ACC112 (cell line): ENCODE results near the gene EPHA1.

Experiments used
- H2AFZ ChIP-seq: fragments of 200-600 bp; sonication (generic); one replicate; pipeline ENCODE4 v1.6.0; 2017; ENCODE audit warnings: antibody characterized with exemption, low read length; ENCODE audit not compliant: unreplicated experiment
- H3K27ac ChIP-seq: fragments of 200-600 bp; sonication (generic); 2 replicates; pipeline ENCODE4 v1.5.1; 2014; ENCODE audit warnings: low read depth, mild to moderate bottlenecking, antibody characterized with exemption, low read length, moderate library complexity
- H3K27me3 ChIP-seq: fragments of 200-600 bp; sonication (generic); 2 replicates; pipeline ENCODE4 v1.6.1; 2014; ENCODE audit warnings: mild to moderate bottlenecking, antibody characterized with exemption, low read length, moderate library complexity, mixed read lengths; ENCODE audit not compliant: insufficient read depth
- H3K36me3 ChIP-seq: fragments of 200-600 bp; sonication (generic); 2 replicates; pipeline ENCODE4 v1.6.1; 2016; ENCODE audit warnings: mild to moderate bottlenecking, antibody characterized with exemption, low read length, moderate library complexity, mixed read lengths; ENCODE audit not compliant: insufficient read depth
- H3K4me1 ChIP-seq: fragments of 200-600 bp; sonication (generic); one replicate; pipeline ENCODE4 v1.6.1; 2016; ENCODE audit warnings: low read length, mixed read lengths; ENCODE audit not compliant: insufficient read depth, unreplicated experiment, control insufficient read depth
- H3K4me3 ChIP-seq: fragments of 200-600 bp; sonication (generic); 2 replicates; pipeline ENCODE4 v1.5.1; 2014; ENCODE audit warnings: mild to moderate bottlenecking, low read depth, low read length
- H3K79me2 ChIP-seq: fragments of 200-600 bp; sonication (generic); one replicate; pipeline ENCODE4 v1.6.0; 2016; ENCODE audit warnings: low read length; ENCODE audit not compliant: control insufficient read depth, unreplicated experiment, insufficient read depth

Gene EPHA1

GRCh38 chr7:143355450-143356385 is 52.9 kb downstream of the EPHA1 start:
- Histone ChIP-seq H3K4me1 (no peaks in the 10 kb centered on the region), H3K79me2 (no peaks in the 10 kb centered on the region), H3K4me3 (no peak overlapping the region), H3K27ac (no peak overlapping the region), H2AFZ (no peak overlapping the region), H3K36me3 (no peaks in the 10 kb centered on the region), H3K27me3 (peaks cover 15% of the 10 kb centered on the region)

GRCh38 chr7:143354965-143355364 is 53.7 kb downstream of the EPHA1 start:
- Histone ChIP-seq H3K79me2 (no peaks in the 10 kb centered on the region), H3K27ac (no peak overlapping the region), H2AFZ (no peak overlapping the region), H3K4me1 (no peaks in the 10 kb centered on the region), H3K36me3 (no peaks in the 10 kb centered on the region), H3K4me3 (no peak overlapping the region), H3K27me3 (peaks cover 13% of the 10 kb centered on the region; the same call in 1 of the 2 replicates)

GRCh38 chr7:143354376-143354775 is 54.3 kb downstream of the EPHA1 start:
- H3K4me1 ChIP-seq, result no peaks in the 10 kb centered on the region

GRCh38 chr7:143352531-143353002 is 56.1 kb downstream of the EPHA1 start:
- Histone ChIP-seq H3K4me1 (no peaks in the 10 kb centered on the region), H3K27me3 (peaks cover 22% of the 10 kb centered on the region), H2AFZ (no peak overlapping the region), H3K79me2 (no peaks in the 10 kb centered on the region), H3K36me3 (no peaks in the 10 kb centered on the region), H3K27ac (no peak overlapping the region), H3K4me3 (no peak overlapping the region)

More at GRCh38 chr7:143354376-143354775, 54.3 kb downstream of the EPHA1 start:
- H2AFZ ChIP-seq, result no peak overlapping the region
- H3K79me2 ChIP-seq, result no peaks in the 10 kb centered on the region
- H3K27me3 ChIP-seq, result peaks cover 13% of the 10 kb centered on the region
- H3K4me3 ChIP-seq, result no peak overlapping the region
- H3K36me3 ChIP-seq, result no peaks in the 10 kb centered on the region
- H3K27ac ChIP-seq, result no peak overlapping the region

GRCh38 chr7:143351574-143351973 is 57.1 kb downstream of the EPHA1 start:
- Histone ChIP-seq H3K4me3 (no peak overlapping the region), H3K4me1 (no peaks in the 10 kb centered on the region), H3K27ac (no peak overlapping the region), H3K79me2 (no peaks in the 10 kb centered on the region), H2AFZ (no peak overlapping the region), H3K27me3 (peaks cover 30% of the 10 kb centered on the region), H3K36me3 (no peaks in the 10 kb centered on the region)

- H3K27ac ChIP-seq, result no peak overlapping the region
- H3K4me1 ChIP-seq, result no peaks in the 10 kb centered on the region
- no peaks in the 10 kb centered on the region for H3K79me2 ChIP-seq
- H3K27me3 ChIP-seq, result peaks cover 34% of the 10 kb centered on the region
- no peaks in the 10 kb centered on the region for H3K36me3 ChIP-seq
- H2AFZ ChIP-seq, result no peak overlapping the region
- H3K4me3 ChIP-seq, result no peak overlapping the region
These were observed 57.6 kb downstream of the EPHA1 start for GRCh38 chr7:143351060-143351459.

GRCh38 chr7:143347950-143348349 is 60.7 kb downstream of the EPHA1 start:
- H3K79me2 ChIP-seq, result no peaks in the 10 kb centered on the region
- H3K36me3 ChIP-seq, result no peaks in the 10 kb centered on the region
- no peaks in the 10 kb centered on the region for H3K4me1 ChIP-seq
- H3K27ac ChIP-seq, result no peak overlapping the region
- H3K4me3 ChIP-seq, result no peak overlapping the region
- no peak overlapping the region for H2AFZ ChIP-seq
- H3K27me3 ChIP-seq, result peaks cover 48% of the 10 kb centered on the region

GRCh38 chr7:143346018-143346417 is 62.6 kb downstream of the EPHA1 start:
- no peak overlapping the region for H3K4me3 ChIP-seq
- H3K27ac ChIP-seq, result no peak overlapping the region
- H2AFZ ChIP-seq, result no peak overlapping the region
- H3K27me3 ChIP-seq, result peaks cover 49% of the 10 kb centered on the region
- H3K4me1 ChIP-seq, result no peaks in the 10 kb centered on the region
- H3K36me3 ChIP-seq, result no peaks in the 10 kb centered on the region
- H3K79me2 ChIP-seq, result no peaks in the 10 kb centered on the region

- no peak overlapping the region for H3K4me3 ChIP-seq
These were observed 63.2 kb downstream of the EPHA1 start for GRCh38 chr7:143345428-143345900.

GRCh38 chr7:143343596-143343995 is 65.1 kb downstream of the EPHA1 start:
- no peaks in the 10 kb centered on the region for H3K36me3 ChIP-seq
- H3K27me3 ChIP-seq, result peaks cover 46% of the 10 kb centered on the region
- H3K4me3 ChIP-seq, result no peak overlapping the region
- no peaks in the 10 kb centered on the region for H3K79me2 ChIP-seq
- no peak overlapping the region for H3K27ac ChIP-seq
- no peak overlapping the region for H2AFZ ChIP-seq
- no peaks in the 10 kb centered on the region for H3K4me1 ChIP-seq

More at GRCh38 chr7:143345428-143345900, 63.2 kb downstream of the EPHA1 start:
- H3K79me2 ChIP-seq, result no peaks in the 10 kb centered on the region
- H3K36me3 ChIP-seq, result no peaks in the 10 kb centered on the region
- H3K4me1 ChIP-seq, result no peaks in the 10 kb centered on the region
- H3K27ac ChIP-seq, result no peak overlapping the region
- no peak overlapping the region for H2AFZ ChIP-seq
- peaks cover 48% of the 10 kb centered on the region for H3K27me3 ChIP-seq

GRCh38 chr7:143341842-143342241 is 66.8 kb downstream of the EPHA1 start:
- Histone ChIP-seq H3K27me3 (peaks cover 44% of the 10 kb centered on the region), H3K79me2 (no peaks in the 10 kb centered on the region), H3K4me1 (no peaks in the 10 kb centered on the region), H2AFZ (no peak overlapping the region), H3K36me3 (no peaks in the 10 kb centered on the region), H3K4me3 (no peak overlapping the region), H3K27ac (no peak overlapping the region)
